Activated CD8-positive, alpha-beta T cell treated with anti-CD3 and anti-CD28 coated beads, Interleukin-2, amount 10 ng/mL, durations not matched to agents 7 days and 5 days (primary cell): ENCODE measurements around the gene CA11. TPM values are rescaled to one million over a fixed set of nuclear protein-coding genes. Genes with fewer than 3 reads are reported as not detected.

ENCODE experiments used
- ATAC-seq: fragments of 150-1000 bp; cut with Tn5 transposase; one replicate; pipeline ENCODE4 v1.10.0; 2021; ENCODE audit warnings: moderate library complexity
- CTCF ChIA-PET: fragments of 350-600 bp; sonication (Branson Sonifier 250); formaldehyde crosslinking; loops from one replicate; lab custom pipeline; 2021; ENCODE audit warnings: antibody characterized with exemption; lab: Charles Lee
- POLR2A ChIA-PET: fragments of 350-600 bp; sonication (Branson Sonifier 250); formaldehyde crosslinking; loops from one replicate; lab custom pipeline; 2021; ENCODE audit warnings: antibody characterized with exemption; lab: Charles Lee
- DNase-seq: peaks from one replicate; pipeline ENCODE4 v3.0.0-alpha.2; 2020
- H3K27ac Mint-ChIP-seq: one replicate; pipeline ENCODE4 v1.8.0; 2021; ENCODE audit warnings: mild to moderate bottlenecking, mixed read lengths
- H3K27me3 Mint-ChIP-seq: one replicate; pipeline ENCODE4 v1.8.0; 2021; ENCODE audit warnings: low read depth, mixed read lengths
- H3K36me3 Mint-ChIP-seq: one replicate; pipeline ENCODE4 v1.8.0; 2021; ENCODE audit warnings: low read depth, mixed read lengths
- H3K4me1 Mint-ChIP-seq: one replicate; pipeline ENCODE4 v1.8.0; 2021; ENCODE audit warnings: low read depth, mixed read lengths
- H3K4me3 Mint-ChIP-seq: one replicate; pipeline ENCODE4 v1.8.0; 2021; ENCODE audit warnings: mild to moderate bottlenecking, mixed read lengths
- H3K9me3 Mint-ChIP-seq: one replicate; pipeline ENCODE4 v1.8.0; 2022; ENCODE audit warnings: mixed read lengths; ENCODE audit not compliant: insufficient read depth
- total RNA-seq, 2 experiments: library from RNA; stranded (reverse); gene quantifications; one replicate each; pipeline ENCODE4 v1.2.3, GENCODE V29; 2021

CA11 gene
- total RNA-seq, 2 experiments from 2014 or later = 5.2 to 6.3 TPM

DNA sequence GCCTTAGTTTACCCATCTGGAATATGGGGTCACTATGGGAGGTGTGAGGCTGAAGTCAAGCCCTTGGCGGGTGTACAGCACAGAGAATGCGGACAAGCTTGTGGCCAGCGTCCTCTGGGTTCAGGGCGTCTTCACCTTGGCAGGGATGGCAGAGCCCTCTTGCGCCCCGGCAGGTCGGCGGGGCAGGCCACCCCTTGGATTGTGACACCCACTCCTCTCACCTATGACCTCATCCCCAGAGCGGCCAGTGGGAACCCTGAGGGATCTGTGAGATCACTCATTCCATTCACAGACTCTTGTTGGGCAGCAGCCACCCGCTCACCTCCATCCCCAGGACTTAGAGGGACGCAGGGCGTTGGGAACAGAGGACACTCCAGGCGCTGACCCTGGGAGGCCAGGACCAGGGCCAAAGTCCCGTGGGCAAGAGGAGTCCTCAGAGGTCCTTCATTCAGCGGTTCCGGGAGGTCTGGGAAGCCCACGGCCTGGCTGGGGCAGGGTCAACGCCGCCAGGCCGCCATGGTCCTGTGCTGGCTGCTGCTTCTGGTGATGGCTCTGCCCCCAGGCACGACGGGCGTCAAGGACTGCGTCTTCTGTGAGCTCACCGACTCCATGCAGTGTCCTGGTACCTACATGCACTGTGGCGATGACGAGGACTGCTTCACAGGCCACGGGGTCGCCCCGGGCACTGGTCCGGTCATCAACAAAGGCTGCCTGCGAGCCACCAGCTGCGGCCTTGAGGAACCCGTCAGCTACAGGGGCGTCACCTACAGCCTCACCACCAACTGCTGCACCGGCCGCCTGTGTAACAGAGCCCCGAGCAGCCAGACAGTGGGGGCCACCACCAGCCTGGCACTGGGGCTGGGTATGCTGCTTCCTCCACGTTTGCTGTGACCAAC, 39.3 kb downstream of the CA11 start, which contains the start of gene SPACA4:
SPACA4 (plus strand) TSS at position 280 of the 896 bp plus-strand sequence; CDS start at position 517, 237 bp downstream.
- Mint-ChIP-seq H3K27ac (no peak within 1 kb of the TSS), H3K4me1 (peaks cover 4% of the 10 kb centered on the region), H3K36me3 (no peaks in the 10 kb centered on the region), H3K4me3 (no peak within 1 kb of the TSS), H3K9me3 (no peaks in the 10 kb centered on the region), H3K27me3 (no peaks in the 10 kb centered on the region)
- ChIA-PET CTCF (interaction anchor here (2.0 to 3.4 kb wide), 5 partner anchors 18 to 117 kb away, joined by 4 to 32 read pairs (median 27); no protein-coding TSS in a partner anchor), POLR2A (interaction anchor here (1.0 to 1.4 kb wide), 2 partner anchors 12 to 33 kb away, joined by 3 to 5 read pairs; partner anchors contain the start of genes RPL18 and SPHK2)
- ATAC-seq (no peak), DNase-seq (no peak)

GRCh38 chr19:48603850-48604249, 42.1 kb downstream of the CA11 start:
- Mint-ChIP-seq H3K4me1 (peaks cover 3% of the 10 kb centered on the region), H3K4me3 (no peak overlapping the region), H3K27ac (no peak overlapping the region), H3K36me3 (no peaks in the 10 kb centered on the region), H3K27me3 (no peaks in the 10 kb centered on the region), H3K9me3 (no peaks in the 10 kb centered on the region)
- CTCF ChIA-PET = no interaction called here
- POLR2A ChIA-PET = no interaction called here
- ATAC-seq (no peak), DNase-seq (no peak)

DNA sequence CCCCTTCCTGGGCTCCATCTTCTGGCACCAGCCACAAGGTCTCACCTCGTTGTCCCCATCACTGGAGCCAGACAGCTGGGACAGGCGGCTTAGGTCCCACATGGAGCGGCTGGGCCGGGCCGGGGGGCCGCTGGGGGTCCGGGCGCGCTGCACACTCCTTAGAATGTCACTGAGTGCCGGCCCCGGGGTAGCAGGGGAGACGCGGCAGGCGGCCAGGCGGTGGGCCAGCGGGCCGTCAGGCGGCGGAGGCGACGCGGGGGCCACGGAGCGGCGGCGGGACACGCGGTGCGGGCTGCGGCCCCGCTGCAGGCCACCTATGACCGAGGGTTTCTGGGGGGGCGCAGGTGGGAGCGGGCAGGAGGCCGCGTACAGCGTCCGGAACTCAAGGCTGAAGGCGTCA, 42.5 kb downstream of the CA11 start:
- no peaks in the 10 kb centered on the region for H3K9me3 Mint-ChIP-seq
- H3K27ac Mint-ChIP-seq = no peak overlapping the region
- H3K27me3 Mint-ChIP-seq = no peaks in the 10 kb centered on the region
- ChIA-PET CTCF (no interaction called here), POLR2A (no interaction called here)
- no peak overlapping the region for H3K4me3 Mint-ChIP-seq
- no peaks in the 10 kb centered on the region for H3K36me3 Mint-ChIP-seq
- H3K4me1 Mint-ChIP-seq = no peaks in the 10 kb centered on the region
- DNase-seq (no peak), ATAC-seq (no peak)

DNA sequence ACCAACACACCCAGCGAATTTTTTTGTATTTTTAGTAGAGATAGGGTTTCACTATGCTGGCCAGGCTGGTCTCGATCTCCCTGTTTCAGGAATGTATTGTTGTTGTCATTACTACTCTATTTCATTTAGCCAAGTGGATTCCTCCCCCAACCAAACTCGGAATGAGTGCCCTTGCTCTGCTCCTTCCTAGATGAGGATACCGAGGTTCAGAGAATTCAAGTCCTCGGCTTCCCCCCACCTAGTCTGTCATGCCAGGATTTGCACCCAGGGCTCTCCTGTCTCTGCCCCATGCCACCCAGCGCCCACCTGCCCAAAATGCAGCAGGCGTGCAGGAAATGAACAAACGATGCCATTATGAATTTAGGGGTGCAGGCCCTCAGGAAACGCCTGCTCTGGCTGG, 43.0 kb downstream of the CA11 start:
- DNase-seq (no peak), ATAC-seq (no peak)
- Mint-ChIP-seq H3K36me3 (no peaks in the 10 kb centered on the region), H3K27ac (no peak overlapping the region), H3K4me3 (no peak overlapping the region), H3K4me1 (no peaks in the 10 kb centered on the region), H3K9me3 (no peaks in the 10 kb centered on the region), H3K27me3 (no peaks in the 10 kb centered on the region)
- POLR2A ChIA-PET = interaction anchor here (1.5 kb wide), 1 partner anchor 16 kb away, joined by 4 read pairs; the partner anchor contains the start of genes RPL18 and SPHK2
- CTCF ChIA-PET = no interaction called here

GRCh38 chr19:48600679-48601417, 45.1 kb downstream of the CA11 start:
- POLR2A ChIA-PET = no interaction called here
- Mint-ChIP-seq H3K27ac (no peak overlapping the region), H3K36me3 (no peaks in the 10 kb centered on the region), H3K4me3 (no peak overlapping the region), H3K9me3 (no peaks in the 10 kb centered on the region), H3K27me3 (no peaks in the 10 kb centered on the region), H3K4me1 (peaks cover 2% of the 10 kb centered on the region)
- ATAC-seq = no peak
- CTCF ChIA-PET = no interaction called here
- DNase-seq = no peak

DNA sequence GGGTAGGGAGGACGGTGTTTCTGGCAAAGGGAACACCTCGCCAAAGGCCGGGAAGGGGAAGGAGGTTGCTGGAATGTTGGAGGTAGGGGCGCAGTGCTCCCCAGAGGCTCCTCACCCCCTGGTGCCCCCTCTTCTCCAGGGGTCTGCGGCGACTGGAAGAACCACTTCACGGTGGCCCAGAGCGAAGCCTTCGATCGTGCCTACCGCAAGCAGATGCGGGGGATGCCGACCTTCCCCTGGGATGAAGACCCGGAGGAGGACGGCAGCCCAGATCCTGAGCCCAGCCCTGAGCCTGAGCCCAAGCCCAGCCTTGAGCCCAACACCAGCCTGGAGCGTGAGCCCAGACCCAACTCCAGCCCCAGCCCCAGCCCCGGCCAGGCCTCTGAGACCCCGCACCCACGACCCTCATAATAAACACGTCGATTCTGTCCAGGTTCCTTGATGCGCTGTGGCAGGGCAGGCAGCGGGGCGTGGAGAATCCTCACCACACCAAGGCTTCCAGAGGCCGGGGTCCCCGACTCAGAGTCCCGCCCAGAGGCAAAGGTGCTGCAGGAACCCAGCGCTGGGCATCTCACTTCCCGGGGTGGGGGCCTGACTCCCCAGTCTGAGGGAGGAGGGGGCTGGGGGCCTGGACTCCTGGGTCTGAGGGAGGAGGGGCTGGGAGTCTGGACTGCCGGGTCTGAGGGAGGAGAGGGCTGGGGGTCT, 46.8 kb downstream of the CA11 start:
- ATAC-seq (no peak), DNase-seq (no peak)
- Mint-ChIP-seq H3K4me1 (peaks cover 2% of the 10 kb centered on the region), H3K4me3 (no peak overlapping the region), H3K27me3 (no peaks in the 10 kb centered on the region), H3K9me3 (no peaks in the 10 kb centered on the region), H3K36me3 (no peaks in the 10 kb centered on the region), H3K27ac (no peak overlapping the region)
- POLR2A ChIA-PET = no interaction called here
- CTCF ChIA-PET = interaction anchor here (1.1 kb wide), 1 partner anchor 10 kb away, joined by 4 read pairs; no protein-coding TSS in a partner anchor

DNA sequence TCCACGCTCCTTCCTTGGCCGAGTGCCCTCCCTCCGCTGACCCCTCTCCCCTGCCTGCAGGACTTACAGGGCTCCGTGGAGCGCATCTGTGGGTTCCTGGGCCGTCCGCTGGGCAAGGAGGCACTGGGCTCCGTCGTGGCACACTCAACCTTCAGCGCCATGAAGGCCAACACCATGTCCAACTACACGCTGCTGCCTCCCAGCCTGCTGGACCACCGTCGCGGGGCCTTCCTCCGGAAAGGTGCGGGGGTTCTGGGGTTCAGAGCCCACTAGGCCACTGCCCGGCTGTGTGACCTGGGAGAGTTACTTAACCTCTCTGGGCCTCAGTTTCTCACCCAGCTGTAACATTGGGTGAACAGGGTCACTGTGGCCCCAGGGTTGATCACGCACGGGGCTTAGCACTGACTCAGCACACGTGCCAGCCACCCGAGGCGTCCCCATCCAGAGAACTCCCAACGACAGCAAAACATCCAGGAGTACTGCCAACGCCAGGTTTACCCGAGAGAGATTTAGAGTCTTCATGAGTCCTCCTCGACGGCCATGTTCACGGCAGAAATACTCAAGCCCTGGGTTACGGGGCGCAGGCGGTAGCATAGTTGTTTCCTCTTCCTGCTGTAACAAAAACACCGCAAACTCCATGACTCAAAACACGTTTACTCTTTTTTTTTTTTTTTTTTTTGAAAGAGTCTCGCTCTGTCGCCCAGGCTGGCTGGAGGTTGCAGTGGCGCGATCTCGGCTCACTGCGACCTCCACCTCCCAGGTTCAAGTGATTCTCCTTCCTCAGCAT, 49.1 kb downstream of the CA11 start:
- ATAC-seq (peak; percentile 81), DNase-seq (peak; percentile 56)
- no peaks in the 10 kb centered on the region for H3K9me3 Mint-ChIP-seq
- POLR2A ChIA-PET = no interaction called here
- H3K27me3 Mint-ChIP-seq = no peaks in the 10 kb centered on the region
- peak overlapping the region; percentile 84 for H3K27ac Mint-ChIP-seq
- H3K36me3 Mint-ChIP-seq = no peaks in the 10 kb centered on the region
- CTCF ChIA-PET = interaction anchor here (1.3 to 1.6 kb wide), 2 partner anchors 8 to 12 kb away, joined by 4 to 5 read pairs; no protein-coding TSS in a partner anchor
- peak overlapping the region; percentile 67 for H3K4me3 Mint-ChIP-seq
- peaks cover 10% of the 10 kb centered on the region for H3K4me1 Mint-ChIP-seq

GRCh38 chr19:48596237-48596636, 49.8 kb downstream of the CA11 start:
- ChIA-PET CTCF (interaction anchor here (2.9 kb wide), 1 partner anchor 12 kb away, joined by 14 read pairs; no protein-coding TSS in a partner anchor), POLR2A (no interaction called here)
- Mint-ChIP-seq H3K9me3 (no peaks in the 10 kb centered on the region), H3K36me3 (no peaks in the 10 kb centered on the region), H3K27me3 (no peaks in the 10 kb centered on the region), H3K4me3 (peak overlapping the region; percentile 67), H3K27ac (peak overlapping the region; percentile 84), H3K4me1 (peaks cover 10% of the 10 kb centered on the region)
- DNase-seq (no peak), ATAC-seq (no peak)

DNA sequence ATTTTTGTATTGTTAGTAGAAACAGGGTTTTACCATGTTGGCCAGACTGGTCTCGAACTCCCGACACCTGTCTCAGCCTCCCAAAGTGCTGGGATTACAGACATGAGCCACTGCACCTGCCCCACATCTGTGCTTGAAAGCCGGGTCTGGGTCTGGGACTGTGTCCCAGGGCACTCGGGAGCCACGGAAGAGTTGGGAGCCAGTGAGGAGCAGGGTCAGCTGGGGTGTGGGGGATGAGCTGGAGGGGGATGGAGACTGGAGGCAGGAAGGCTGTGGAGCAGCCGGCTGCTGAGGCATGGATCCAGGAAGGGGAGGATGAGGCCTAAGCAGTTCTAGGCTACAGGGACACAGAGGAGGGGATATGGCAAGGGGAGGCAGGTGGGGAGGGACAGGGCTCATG, 50.2 kb downstream of the CA11 start:
- Mint-ChIP-seq H3K4me3 (peak overlapping the region; percentile 67), H3K9me3 (no peaks in the 10 kb centered on the region), H3K27me3 (no peaks in the 10 kb centered on the region), H3K27ac (peak overlapping the region; percentile 84), H3K36me3 (no peaks in the 10 kb centered on the region), H3K4me1 (peaks cover 10% of the 10 kb centered on the region)
- POLR2A ChIA-PET = no interaction called here
- CTCF ChIA-PET = interaction anchor here (0.7 to 2.9 kb wide), 2 partner anchors 12 to 13 kb away, joined by 3 to 14 read pairs; no protein-coding TSS in a partner anchor
- no peak for DNase-seq
- no peak for ATAC-seq

GRCh38 chr19:48595171-48595570, 50.8 kb downstream of the CA11 start:
- H3K4me3 Mint-ChIP-seq = peak overlapping the region; percentile 27
- peaks cover 10% of the 10 kb centered on the region for H3K4me1 Mint-ChIP-seq
- H3K27ac Mint-ChIP-seq = peak overlapping the region; percentile 64

More at GRCh38 chr19:48595171-48595570, 50.8 kb downstream of the CA11 start:
- ATAC-seq = no peak
- DNase-seq = no peak
- H3K36me3 Mint-ChIP-seq = no peaks in the 10 kb centered on the region
- no peaks in the 10 kb centered on the region for H3K9me3 Mint-ChIP-seq
- ChIA-PET CTCF (interaction anchor here (0.7 to 2.9 kb wide), 3 partner anchors 11 to 105 kb away, joined by 3 to 14 read pairs (median 5); no protein-coding TSS in a partner anchor), POLR2A (no interaction called here)
- H3K27me3 Mint-ChIP-seq = no peaks in the 10 kb centered on the region
